ENCODE data around the gene KRTAP5-1.
"Not testable (repeated sequence)": the region's sequence is repeated elsewhere in the genome, so short reads cannot be mapped to it uniquely, and the experiment has no call there.

KRTAP5-1 gene

DNA sequence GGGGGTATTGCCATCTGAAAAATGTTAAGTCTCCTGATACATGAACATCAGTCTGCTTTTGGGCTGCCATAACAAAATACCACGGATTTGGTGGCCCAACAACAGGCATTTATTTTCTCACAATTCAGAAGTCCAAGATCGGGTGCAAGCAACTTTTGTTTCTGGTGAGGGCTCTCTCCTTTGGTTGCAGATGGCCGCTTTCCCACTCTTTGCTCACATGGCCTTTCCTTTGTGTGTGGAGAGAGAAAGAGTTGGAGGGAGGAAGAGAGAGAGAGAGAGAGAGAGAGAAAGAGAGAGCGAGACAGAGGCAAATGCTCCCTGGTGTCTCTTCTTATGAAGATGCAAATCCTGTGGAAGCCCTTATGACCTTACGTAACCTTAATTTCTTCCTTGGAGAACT is 15.5 kb upstream of the KRTAP5-1 start:
- DNase-seq = no peak

DNA sequence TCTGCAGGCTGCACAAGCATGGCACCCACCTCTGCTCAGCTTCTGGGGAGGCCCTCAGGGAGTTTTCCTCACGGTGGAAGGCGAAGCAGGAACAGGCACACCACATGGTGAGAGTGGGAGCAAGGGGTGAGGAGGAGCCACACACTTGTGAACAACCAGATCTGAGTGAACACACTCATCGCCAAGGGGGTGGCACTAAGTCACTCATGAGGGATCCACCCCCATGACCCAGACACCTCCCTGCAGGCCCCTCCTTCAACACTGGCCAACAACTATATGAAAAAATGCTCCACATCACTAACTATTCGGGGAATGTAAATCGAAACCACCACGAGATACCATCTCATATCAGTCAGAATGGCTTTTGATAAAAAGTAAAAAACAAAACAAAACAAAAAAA is 13.7 kb upstream of the KRTAP5-1 start:
- DNase-seq = no peak

DNA sequence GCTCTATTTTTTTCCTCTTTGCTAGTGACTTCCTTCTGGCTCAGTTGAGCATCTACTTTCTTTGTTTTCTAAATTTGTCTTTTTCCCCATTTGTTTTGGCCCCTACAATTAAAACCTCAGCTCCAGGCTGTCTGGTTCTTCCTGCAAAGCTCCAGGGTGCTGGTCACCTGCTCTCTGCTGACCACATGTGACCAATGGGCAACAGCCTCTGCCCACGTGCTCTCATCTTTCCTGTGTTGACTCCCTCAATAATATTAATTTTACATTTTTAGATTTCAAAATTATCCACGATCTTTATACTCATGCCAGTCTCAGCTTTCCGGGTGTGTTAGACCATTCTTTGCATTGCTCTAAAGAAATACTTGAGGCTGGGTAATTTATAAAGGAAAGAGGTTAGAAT is 13.3 kb upstream of the KRTAP5-1 start:
- not testable (repeated sequence) for DNase-seq

DNA sequence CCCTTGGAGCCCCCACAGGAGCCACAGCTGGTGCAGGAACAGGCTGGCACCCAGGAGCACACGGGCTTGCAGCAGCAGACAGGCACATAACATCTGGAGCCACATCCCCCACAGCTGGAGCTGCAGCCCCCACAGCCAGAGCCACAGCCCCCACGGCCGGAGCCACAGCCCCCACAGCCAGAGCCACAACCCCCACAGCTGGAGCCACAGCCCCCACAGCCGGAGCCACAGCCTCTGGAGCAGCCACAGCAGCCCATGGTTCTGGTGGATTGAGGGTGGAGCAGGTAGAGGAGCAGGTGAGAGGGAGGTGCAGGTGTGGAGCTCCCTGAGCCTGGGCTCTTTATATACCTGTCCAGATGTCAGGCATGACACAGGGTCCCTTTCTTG is 12.9 kb upstream of the KRTAP5-1 start, which contains the start of gene KRTAP5-2:
KRTAP5-2 (minus strand) TSS at position 301 of the 387 bp plus-strand sequence; CDS start at position 257, 44 bp downstream.
- no peak for DNase-seq

DNA sequence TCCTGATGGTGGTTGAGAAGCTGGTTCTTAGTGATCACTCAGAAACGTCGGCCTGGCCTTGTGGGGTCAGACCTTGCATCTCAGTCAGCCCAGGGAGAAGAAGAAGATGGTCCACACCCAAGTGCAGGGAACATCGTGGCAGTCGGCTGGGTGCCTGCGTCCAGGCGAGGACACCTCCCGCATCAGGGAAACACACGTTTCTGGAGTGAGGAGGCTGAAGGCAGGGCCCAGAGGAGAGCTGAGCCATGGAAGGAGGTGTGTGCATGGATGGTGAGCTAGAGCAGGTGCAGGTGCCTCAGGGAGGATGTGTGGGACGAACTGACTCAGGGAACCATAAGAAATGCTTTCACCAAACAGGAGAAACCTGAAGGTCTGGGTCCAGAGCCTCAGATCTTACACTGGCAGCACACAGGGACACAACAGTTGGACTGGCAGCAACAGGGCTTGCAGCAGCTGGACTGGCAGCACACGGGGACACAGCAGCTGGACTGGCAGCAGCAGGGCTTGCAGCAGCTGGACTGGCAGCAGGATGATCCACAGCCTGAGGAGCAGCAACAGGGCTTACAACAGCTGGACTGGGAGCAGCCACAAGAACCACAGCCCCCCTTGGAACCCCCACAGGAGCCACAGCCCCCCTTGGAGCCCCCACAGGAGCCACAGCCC is 12.4 kb upstream of the KRTAP5-1 start:
- DNase-seq = no peak

DNA sequence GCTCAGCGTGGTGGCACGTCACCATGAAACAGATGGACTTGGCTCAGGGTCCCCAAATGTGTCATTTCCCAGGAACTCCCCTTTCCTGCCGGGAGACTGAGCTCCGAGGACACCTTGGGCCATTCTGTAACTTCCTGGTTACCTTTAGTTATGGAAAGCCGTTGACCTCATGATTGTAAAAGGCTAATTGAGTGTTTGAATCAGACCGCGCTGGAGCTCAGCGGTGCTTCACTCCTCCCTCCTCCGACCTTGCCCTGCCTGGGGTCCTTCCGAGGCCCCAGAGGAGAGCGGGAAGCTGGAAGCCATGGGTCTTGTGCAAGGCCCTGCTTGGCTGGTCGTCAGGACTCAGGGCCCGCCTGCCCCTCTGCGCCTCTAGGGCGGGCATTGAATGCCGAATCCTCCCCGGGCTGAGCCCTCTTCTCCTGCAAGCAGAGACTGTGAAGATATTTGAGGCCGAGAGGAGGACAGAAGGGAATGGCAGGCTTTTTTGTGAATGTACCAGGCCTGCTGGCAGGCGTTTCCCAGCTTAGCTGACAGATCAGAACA is 11.6 kb upstream of the KRTAP5-1 start:
- not testable (repeated sequence) for DNase-seq

DNA sequence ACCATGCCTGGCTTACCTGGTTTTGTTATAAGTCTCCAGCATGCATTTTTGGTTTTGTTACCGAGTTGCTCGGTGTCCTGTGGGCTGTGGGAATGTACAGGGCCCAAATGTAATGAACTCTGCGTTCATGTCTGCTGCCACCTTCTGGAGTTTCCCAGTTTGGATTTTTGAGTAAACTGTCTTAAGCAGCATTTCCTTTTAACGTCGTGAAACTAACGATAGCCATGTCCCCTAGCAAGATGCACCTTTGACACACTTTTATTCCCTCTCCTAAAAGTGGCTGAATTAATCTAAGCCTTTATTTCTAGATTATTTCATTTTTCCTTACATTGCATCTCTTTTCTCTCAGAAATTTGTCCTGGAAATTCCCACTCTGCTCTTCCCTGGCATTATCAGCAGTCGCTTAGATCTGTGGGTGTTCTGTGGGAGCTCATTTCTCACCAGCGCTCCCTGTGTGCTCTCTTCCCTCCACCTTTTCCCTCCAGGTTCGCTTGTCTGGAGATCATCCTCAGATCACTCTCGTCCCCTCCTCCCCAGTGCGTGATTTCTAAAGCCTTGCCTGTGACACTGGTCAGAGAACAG is 11.0 kb upstream of the KRTAP5-1 start:
- not testable (repeated sequence) for DNase-seq

DNA sequence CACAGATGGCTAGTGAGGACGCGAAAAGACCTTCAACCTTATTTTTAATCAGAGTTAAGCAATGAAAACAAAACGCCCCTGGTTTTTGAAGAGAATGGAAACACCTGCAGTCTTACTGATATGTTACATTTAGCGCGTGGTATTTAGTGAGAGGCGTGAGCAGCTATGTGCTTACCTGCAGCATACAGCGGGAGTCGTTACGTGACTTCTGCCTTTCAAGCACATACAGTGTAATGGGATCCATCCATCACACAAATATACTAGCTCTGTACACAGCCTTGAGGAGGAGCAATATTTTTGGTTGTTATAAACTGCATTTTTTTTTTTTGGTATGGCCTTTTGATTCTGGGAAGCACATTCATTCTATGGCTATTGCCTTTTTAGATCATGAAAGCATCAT is 7.5 kb upstream of the KRTAP5-1 start:
- no peak for DNase-seq

DNA sequence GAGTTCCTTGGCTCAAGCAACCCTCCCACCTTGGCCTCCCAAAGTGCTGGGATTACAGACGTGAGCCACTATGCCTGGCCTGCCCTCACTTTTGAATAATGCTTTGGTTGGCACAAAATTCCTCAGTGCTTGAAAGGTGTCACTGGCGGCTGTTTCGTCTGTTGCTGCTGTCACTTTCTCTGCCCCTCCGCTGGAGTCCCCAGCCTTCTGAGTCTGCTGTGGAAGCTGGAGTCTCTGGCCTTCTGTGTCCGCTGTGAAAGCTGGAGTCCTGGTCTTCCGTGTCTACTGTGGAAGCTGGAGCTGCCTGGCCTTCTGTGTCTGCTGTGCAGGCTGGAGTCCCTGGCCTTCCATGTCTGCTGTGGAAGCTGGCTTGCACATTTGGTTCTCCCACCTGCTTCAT is 4.9 kb upstream of the KRTAP5-1 start:
- no peak for DNase-seq

DNA sequence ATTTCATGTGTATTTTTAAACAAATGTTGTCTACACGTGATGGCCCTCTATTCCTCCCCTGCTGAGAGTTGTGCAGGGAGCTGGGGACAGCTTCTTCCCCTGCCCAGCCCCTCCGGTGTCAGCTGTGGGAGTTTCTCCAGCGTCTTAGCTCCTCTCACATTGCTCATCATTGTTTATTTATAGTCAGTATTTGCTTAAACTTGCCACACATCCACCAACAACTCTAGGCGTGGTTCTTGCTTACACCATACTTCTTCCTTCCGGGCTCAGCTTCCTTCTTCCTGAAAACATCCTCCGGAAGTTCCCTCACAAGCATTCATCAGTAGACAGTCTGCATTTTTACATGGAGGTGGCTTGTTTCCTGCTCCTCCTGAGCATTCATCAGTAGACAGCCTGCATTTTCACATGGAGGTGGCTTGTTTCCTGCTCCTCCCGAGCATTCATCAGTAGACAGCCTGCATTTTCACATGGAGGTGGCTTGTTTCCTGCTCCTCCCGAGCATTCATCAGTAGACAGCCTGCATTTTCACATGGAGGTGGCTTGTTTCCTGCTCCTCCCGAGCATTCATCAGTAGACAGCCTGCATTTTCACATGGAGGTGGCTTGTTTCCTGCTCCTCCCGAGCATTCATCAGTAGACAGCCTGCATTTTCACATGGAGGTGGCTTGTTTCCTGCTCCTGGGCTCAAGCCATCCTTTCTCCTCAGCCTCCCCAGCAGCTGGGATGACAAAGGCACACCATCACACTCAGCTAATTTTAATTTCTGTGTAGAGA is 4.3 kb upstream of the KRTAP5-1 start:
- DNase-seq = not testable (repeated sequence)

DNA sequence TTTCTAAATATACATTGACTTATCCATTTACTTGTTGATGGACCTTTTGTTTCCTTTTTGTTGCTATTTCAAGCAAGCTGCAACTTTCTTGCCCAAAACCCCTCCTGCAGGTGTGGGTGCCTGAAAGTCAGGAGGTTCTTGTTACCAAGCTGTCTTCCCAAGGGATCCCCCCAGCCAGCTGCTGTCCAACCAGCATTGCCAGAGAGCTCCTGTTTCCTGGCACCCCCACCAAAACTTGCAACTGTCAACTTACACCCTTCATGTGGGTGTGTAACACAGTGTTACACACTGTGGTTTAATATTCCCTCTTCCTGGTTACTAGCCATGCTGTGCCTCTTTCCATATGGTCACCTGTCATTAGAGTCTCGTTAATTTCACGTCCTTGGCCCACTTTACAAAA is 1.6 kb upstream of the KRTAP5-1 start:
- DNase-seq = no peak

DNA sequence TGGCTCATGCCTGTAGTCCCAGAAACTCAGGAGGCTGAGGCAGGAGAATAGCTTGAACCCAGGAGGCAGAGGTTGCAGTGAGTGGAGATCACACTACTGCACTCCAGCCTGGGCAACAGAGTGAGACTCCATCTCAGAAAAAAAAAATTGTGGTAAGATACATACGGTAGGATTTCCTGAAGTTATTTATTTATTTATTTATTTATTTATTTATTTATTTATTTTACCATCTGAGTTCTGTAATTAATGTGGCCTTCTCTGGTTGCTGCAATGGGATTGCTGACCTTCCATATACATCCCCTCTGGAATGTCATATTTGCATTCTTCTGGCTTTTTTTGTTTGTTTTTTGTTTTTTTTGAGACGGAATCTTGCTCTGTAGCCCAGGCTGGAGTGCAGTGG is 2.2 kb downstream of the KRTAP5-1 start:
- DNase-seq = not testable (repeated sequence)

DNA sequence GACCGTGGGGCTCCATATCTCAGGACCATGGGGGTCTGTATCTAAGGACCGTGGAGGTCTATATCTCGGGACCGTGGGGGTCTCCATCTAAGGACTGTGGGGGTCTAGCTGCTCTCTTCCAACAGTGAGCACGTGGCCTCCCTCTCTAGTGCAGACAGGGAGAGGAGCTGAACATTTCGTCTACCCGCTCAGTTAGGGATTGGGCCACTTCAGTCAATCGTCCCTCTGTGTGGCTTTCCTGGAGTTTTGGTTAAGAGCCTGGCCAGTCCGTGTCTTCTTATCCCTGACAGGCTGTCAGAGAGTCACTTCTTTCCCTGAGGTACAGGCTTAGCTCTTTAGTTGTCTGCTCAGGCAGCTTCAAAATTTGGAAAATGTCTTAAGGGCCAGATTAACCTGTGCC is 3.1 kb downstream of the KRTAP5-1 start:
- no peak for DNase-seq

DNA sequence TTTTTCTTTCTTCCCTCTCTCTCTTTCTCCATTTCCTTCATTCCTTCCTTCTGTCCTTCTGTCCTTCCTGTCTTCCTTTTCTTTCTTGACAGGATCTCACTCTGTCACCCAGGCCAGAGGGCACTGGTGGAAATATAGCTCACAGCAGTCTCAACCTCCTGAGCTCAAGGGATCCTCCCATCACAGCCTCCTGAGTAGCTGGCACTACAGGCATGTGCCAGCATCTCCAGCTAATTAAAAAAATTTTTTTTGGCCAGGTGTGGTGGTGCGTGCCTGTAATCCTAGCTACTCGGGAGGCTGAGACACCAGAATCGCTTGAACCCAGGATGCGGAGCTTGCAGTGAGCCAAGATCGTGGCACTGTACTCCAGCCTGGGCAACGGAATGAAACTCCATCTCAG is 8.3 kb downstream of the KRTAP5-1 start:
- DNase-seq = no peak

DNA sequence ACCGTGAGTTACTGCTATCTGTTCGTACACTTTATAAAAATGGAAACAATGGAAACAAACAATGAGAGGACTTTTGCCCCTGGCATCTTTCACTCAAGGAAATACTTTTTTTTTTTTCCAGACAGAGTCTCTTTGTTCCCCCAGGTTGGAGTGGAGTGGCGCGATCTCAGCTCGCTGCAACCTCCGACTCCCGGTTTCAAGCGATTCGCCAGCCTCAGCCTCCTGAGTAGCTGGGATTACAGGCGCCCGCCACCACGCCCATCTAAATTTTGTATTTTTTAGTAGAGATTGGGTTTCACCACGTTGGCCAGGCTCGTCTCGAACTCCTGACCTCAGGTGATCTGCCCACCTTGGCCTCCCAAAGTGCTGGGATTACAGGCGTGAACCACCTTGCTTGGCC is 9.3 kb downstream of the KRTAP5-1 start:
- not testable (repeated sequence) for DNase-seq

DNA sequence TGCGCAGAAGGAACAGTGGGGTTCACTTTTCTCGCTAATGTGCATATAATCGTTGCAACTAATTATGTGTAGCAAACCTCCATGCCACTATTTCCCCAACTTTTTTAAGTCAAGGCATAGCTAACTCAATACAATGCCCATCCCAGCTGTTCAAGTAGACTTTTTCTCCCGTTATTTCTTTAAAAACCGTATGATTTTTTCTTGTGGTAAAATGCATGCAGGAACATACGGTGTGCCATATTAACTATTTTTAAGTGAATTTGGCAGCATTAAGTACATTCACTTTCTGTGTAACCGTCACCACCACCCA is 10.2 kb downstream of the KRTAP5-1 start:
- no peak for DNase-seq

DNA sequence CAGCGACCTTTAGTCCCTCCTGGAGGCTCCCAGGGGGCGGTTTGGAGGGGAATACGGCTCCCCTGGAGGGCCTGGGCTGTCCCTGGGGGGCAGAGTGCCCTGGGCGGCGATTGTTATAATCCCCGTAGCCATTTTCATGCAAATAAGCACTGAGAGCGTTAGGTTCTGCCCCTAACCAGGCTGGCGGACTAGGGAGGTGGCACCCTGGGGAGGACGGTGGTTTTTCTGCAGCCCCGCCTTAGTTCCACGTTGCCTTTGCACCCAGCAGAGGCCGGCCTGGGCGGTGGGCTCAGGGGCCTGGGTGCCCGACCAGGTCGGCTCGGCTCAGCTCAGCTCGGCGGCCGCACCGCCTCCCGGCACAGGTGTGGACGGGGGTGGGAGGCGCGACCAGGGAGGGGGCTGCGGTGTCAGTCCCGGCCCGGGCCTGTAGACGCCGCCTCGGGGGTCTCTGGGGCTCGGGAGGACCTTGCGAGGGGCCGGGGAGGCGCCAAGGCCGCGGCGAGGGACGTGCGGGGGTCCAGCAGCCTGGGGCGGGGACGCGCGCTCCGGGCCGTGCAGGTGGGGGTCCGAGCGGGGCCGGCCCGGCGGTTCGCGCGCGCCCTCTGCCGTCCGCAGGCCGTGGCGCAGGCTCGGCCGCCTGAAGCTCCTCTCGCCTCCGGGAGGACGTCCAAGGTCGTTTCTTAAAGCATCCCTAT is 10.7 kb downstream of the KRTAP5-1 start:
- peak; percentile 86 for DNase-seq

DNA sequence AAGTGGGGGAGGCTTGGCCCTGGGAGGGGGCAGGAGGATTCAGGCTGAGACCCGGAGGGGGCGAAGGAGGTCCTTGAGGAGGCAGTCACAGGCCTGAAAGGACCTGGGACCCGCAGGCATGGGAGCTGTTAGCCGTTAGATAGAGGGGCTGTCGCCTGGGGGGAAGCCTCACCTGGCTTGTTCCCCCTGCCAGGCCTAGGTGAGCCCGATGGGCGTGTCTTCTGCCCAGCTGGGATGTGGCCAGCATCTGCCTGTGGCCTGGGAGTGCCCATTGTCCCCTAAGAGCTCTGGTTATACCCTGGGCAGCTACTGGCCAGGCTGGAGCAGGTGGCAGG is 11.2 kb downstream of the KRTAP5-1 start:
- peak; percentile 69 for DNase-seq

DNA sequence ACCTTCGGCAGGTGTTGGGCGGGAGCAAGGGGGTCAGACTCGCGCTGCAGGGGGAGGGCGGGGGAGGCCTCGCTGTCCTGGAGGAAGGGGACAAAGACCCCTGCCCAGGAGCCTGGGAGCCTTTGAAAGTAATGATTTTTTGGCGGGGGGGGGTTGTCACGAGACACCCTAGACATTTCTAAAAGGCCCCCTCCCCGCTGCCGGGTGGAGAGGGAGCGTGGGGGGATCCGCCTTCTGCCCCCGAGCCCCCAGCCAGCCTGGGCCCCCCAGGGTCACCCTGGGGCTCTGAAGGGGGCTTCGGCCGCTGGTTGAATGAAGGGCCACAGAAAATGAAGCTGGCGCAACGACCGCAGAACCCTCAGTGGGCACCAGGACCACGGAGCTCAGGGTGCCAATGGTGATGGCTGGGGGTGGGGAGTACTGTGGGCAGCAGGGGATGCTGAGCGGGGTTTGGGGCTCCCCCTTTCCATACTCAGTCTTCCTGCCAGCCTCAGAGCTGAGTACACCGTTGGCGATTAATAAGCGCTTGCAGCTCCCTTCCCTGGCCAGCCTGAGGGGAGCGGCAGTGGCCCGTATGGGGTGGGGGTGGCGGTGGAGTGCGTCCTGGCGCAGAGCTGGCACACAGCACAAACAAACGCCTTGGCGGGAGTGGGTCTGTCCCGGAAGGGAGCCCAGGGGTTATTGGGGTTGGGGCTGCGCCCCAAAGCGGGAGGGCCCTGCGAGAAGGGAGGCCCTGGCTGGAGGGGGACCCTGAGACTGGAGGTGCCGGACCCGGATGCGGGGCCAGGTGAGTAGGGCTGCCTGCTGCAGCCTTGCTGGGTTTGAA is 11.8 kb downstream of the KRTAP5-1 start:
- DNase-seq = peak; percentile 35

DNA sequence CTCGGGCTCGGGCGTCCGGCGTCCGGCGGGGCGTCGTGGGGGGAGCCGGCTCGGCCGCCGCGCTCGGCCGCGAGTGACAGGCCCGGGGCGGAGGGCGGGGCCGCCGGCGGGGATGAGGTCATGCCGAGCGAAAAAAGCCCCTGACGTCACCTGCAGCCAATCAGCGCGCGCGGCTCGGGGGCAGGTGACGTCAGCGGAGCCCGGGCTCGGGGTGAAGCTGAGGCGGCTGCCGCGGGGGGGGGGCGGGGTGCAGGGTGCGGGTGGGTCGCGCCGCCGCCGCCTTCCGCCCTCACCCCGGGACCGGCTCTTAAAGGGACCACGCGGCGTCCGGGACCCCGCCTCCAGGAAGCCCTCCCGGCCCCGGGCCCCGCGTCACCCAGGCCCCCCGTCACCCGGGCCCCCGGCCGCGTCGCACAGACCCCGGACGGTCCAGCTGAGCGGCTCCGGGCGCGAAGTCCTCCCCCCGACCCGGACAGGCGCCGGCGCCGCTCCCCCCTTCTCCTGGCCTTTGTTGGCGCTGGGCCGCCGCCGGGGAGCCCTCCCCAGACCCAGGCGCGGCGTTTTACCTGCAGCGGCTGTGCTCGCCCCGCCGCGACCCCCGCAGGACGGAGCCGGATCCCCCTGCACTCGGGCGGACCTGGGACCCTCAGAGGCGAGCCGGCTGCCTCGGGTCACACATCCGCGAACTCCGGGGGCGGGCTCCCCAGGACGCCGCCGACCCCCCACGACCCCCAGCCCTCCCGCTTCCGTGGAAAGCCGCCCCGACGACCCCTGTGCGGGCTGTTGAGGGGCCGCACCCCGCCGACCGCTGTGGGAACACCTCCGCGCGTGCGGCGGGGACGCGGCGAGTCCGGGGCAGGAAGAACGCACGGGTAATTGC is 12.6 kb downstream of the KRTAP5-1 start, which contains the start of gene DUSP8:
DUSP8 (minus strand) TSS at position 75 of the 880 bp plus-strand sequence. CDS start 6,445 bp downstream, outside the sequence.
- peak; percentile 99 for DNase-seq

DNA sequence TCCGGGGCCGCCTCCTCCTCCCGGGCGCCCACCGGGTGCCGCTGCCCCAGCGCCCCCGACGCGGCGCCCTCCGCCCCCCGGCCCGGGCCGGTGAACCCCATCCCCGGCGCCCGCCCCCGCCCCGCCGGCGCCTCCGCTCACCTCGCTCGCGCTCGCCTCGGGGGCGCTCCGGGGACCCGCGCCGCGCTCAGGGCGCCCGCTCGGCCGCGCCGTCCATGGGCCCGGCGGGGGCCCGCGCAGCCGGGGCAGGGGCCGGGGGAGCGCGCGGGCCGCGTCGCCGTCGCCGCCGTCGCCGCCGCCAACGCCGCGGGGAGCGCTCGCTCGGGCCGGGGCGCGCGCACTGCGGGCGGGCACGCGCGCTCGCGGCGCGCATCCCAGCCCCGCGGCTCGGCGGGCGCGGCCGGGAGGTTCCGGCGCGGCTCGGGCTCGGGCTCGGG is 13.3 kb downstream of the KRTAP5-1 start:
- no peak for DNase-seq
